H1 (cell line): Measurements from ENCODE around the gene CUBN. TPM values are rescaled to one million over a fixed set of nuclear protein-coding genes. Genes with fewer than 3 reads are reported as not detected.

ENCODE experiments used
- CTCF ChIA-PET: fragments of 300-600 bp; sonication (Branson Sonifier 250); formaldehyde crosslinking; loops from one replicate; lab custom pipeline; 2021; ENCODE audit not compliant: partially characterized antibody; lab: Charles Lee
- POLR2A ChIA-PET: fragments of 300-600 bp; sonication (Branson Sonifier 250); formaldehyde crosslinking; loops from one replicate; lab custom pipeline; 2021; ENCODE audit warnings: inconsistent platforms; ENCODE audit not compliant: partially characterized antibody; lab: Charles Lee
- DNase-seq, 2 experiments: peaks; one replicate each; pipeline versions ENCODE4 v3.0.0 to v3.0.0-alpha.2; 2010 to 2022; ENCODE audit warnings: low spot score in 2 of 2, low read depth in 1 of 2, mixed read lengths in 1 of 2
- FAIRE-seq: peaks from 2 replicates; lab custom pipeline; 2011; peaks lifted over from hg19 to GRCh38; lab: Jason Lieb, UNC
- H2AFZ ChIP-seq: 2 replicates; pipeline ENCODE4 v1.8.1; 2012; ENCODE audit warnings: low read length, inconsistent platforms
- H2AK5ac ChIP-seq: 2 replicates; pipeline ENCODE4 v1.6.1; 2013; ENCODE audit warnings: low read depth, low read length
- H2BK120ac ChIP-seq: replicated peaks from 2 replicates; pipeline ENCODE3; 2013; ENCODE audit warnings: low read depth, low read length, inconsistent platforms
- H2BK12ac ChIP-seq: 2 replicates; pipeline ENCODE4 v1.6.1; 2013; ENCODE audit warnings: low read depth, low read length
- H2BK15ac ChIP-seq: 2 replicates; pipeline ENCODE4 v1.6.1; 2013; ENCODE audit warnings: low read length
- H2BK20ac ChIP-seq: 2 replicates; pipeline ENCODE4 v1.6.1; 2013; ENCODE audit warnings: low read length
- H2BK5ac ChIP-seq: 2 replicates; pipeline ENCODE4 v1.6.1; 2013; ENCODE audit warnings: low read depth, low read length
- H3K14ac ChIP-seq: 2 replicates; pipeline ENCODE4 v1.6.1; 2013; ENCODE audit warnings: inconsistent platforms; ENCODE audit not compliant: insufficient read length
- H3K18ac ChIP-seq: 2 replicates; pipeline ENCODE4 v1.6.1; 2013; ENCODE audit warnings: low read length; ENCODE audit errors: extremely low read depth
- H3K23ac ChIP-seq: 2 replicates; pipeline ENCODE4 v1.6.1; 2013; ENCODE audit warnings: inconsistent platforms; ENCODE audit not compliant: insufficient read length
- H3K23me2 ChIP-seq: 2 replicates; pipeline ENCODE4 v1.6.1; 2013; ENCODE audit warnings: low read depth, low read length
- H3K27ac ChIP-seq: 2 replicates; pipeline ENCODE4 v1.6.1; 2011; ENCODE audit warnings: low read depth, low read length, inconsistent platforms
- H3K27me3 ChIP-seq, 4 experiments: replicated peaks in 1 of 4; 1 replicate in 1 of 4; 2 replicates in 3 of 4; pipeline versions ENCODE4 v1.6.1 to v1.8.1; 2011 to 2013; ENCODE audit warnings: low read length in 3 of 4, mild to moderate bottlenecking in 3 of 4, inconsistent platforms in 2 of 4, mixed read lengths in 2 of 4, moderate library complexity in 1 of 4; ENCODE audit not compliant: control insufficient read depth in 3 of 4, insufficient read depth in 3 of 4; ENCODE audit errors: extremely low read depth in 1 of 4
- H3K36me3 ChIP-seq, 4 experiments: 2 replicates each; pipeline versions ENCODE4 v1.6.1 to v1.8.1; 2011 to 2013; ENCODE audit warnings: mild to moderate bottlenecking in 4 of 4, low read length in 3 of 4, moderate library complexity in 2 of 4, control low read depth in 1 of 4, inconsistent platforms in 1 of 4; ENCODE audit not compliant: insufficient read depth in 4 of 4, control insufficient read depth in 2 of 4
- H3K4ac ChIP-seq: replicated peaks from 2 replicates; pipeline ENCODE3; 2013; ENCODE audit warnings: low read length, low read depth, mixed read lengths, inconsistent platforms; ENCODE audit not compliant: insufficient read length
- H3K4me1 ChIP-seq, 4 experiments: replicated peaks in 1 of 4; 1 replicate in 1 of 4; 2 replicates in 3 of 4; pipeline versions ENCODE4 v1.6.1 to v1.8.1; 2011 to 2013; ENCODE audit warnings: low read length in 3 of 4, inconsistent platforms in 2 of 4, mixed read lengths in 1 of 4; ENCODE audit not compliant: insufficient read depth in 4 of 4, control insufficient read depth in 3 of 4
- H3K4me2 ChIP-seq, 2 experiments: 2 replicates each; pipeline versions ENCODE4 v1.6.1 to v1.8.1; 2011 to 2013; ENCODE audit warnings: low read depth in 2 of 2, low read length in 2 of 2, control low read depth in 1 of 2, inconsistent platforms in 1 of 2, mild to moderate bottlenecking in 1 of 2; ENCODE audit not compliant: insufficient read depth in 1 of 2
- H3K4me3 ChIP-seq, 4 experiments: fragments of 200-600, 300-600 bp in 1 of 4; sonication (generic), shearing (Covaris generic), sonication (Bioruptor Twin) in 1 of 4; 2 replicates each; pipeline versions ENCODE4 v1.5.1 to v1.8.1; 2011 to 2016; ENCODE audit warnings: low read length in 4 of 4, low read depth in 3 of 4, control low read depth in 2 of 4, inconsistent platforms in 2 of 4, mild to moderate bottlenecking in 2 of 4, mixed read lengths in 1 of 4, moderate library complexity in 1 of 4; ENCODE audit not compliant: insufficient read depth in 2 of 4; ENCODE audit errors: extremely low read depth in 1 of 4
- H3K56ac ChIP-seq: replicated peaks from 2 replicates; pipeline ENCODE3; 2013; ENCODE audit warnings: low read depth, mild to moderate bottlenecking, mixed read lengths, low read length, inconsistent platforms; ENCODE audit not compliant: insufficient read length
- H3K79me1 ChIP-seq: 2 replicates; pipeline ENCODE4 v1.6.1; 2013; ENCODE audit warnings: low read depth, low read length, control low read depth
- H3K79me2 ChIP-seq, 2 experiments: 2 replicates each; pipeline versions ENCODE4 v1.6.1 to v1.8.1; 2012 to 2013; ENCODE audit warnings: low read length in 2 of 2, mild to moderate bottlenecking in 2 of 2, inconsistent platforms in 1 of 2; ENCODE audit not compliant: insufficient read depth in 2 of 2, control insufficient read depth in 1 of 2
- H3K9ac ChIP-seq, 4 experiments: replicated peaks in 1 of 4; 1 replicate in 1 of 4; 2 replicates in 3 of 4; pipeline versions ENCODE4 v1.6.1 to v1.8.1; 2011 to 2013; ENCODE audit warnings: low read depth in 3 of 4, low read length in 3 of 4, control low read depth in 2 of 4, mild to moderate bottlenecking in 2 of 4, moderate library complexity in 2 of 4, inconsistent platforms in 1 of 4; ENCODE audit errors: extremely low read depth in 1 of 4
- H3K9me3 ChIP-seq, 2 experiments: 2 replicates each; pipeline versions ENCODE4 v1.6.1 to v1.8.1; 2012 to 2013; ENCODE audit warnings: mild to moderate bottlenecking in 2 of 2, moderate library complexity in 2 of 2, control low read depth in 1 of 2, inconsistent platforms in 1 of 2, low read depth in 1 of 2, low read length in 1 of 2, mixed read lengths in 1 of 2; ENCODE audit not compliant: insufficient read depth in 2 of 2
- H4K20me1 ChIP-seq, 2 experiments: replicated peaks in 1 of 2; 2 replicates each; pipeline versions ENCODE3 to v1.8.1; 2011 to 2013; ENCODE audit warnings: inconsistent platforms in 2 of 2, low read length in 2 of 2, mild to moderate bottlenecking in 1 of 2; ENCODE audit not compliant: insufficient read depth in 2 of 2, control insufficient read depth in 1 of 2
- H4K5ac ChIP-seq: 2 replicates; pipeline ENCODE4 v1.6.1; 2013; ENCODE audit warnings: low read length, low read depth, mixed read lengths, inconsistent platforms; ENCODE audit not compliant: insufficient read length
- H4K8ac ChIP-seq: 2 replicates; pipeline ENCODE4 v1.8.0; 2013; ENCODE audit warnings: mild to moderate bottlenecking, moderate library complexity, low read length, inconsistent platforms; ENCODE audit not compliant: insufficient read depth; ENCODE audit errors: extremely low read depth
- H4K91ac ChIP-seq: replicated peaks from 2 replicates; pipeline ENCODE3; 2013; ENCODE audit warnings: low read length, mixed read lengths, inconsistent platforms; ENCODE audit not compliant: insufficient read length
- CBX5 ChIP-seq: fragments of 300-800, 300-1000 bp; sonication (generic); IDR thresholded peaks from 2 replicates; pipeline ENCODE4 v1.7.1; 2016; ENCODE audit warnings: antibody characterized with exemption, low read length, low read depth
- E2F6 ChIP-seq: IDR thresholded peaks from 2 replicates; pipeline ENCODE4 v1.6.1; 2012; ENCODE audit warnings: inconsistent platforms
- HDAC2 ChIP-seq, 2 experiments: fragments of 300-600 bp in 1 of 2; sonication (generic) in 1 of 2; IDR thresholded peaks; 2 replicates each; pipeline ENCODE4 v1.6.1; 2011 to 2012; ENCODE audit warnings: low read depth in 2 of 2, low read length in 2 of 2, mild to moderate bottlenecking in 2 of 2, moderate library complexity in 2 of 2, borderline replicate concordance in 1 of 2, inconsistent platforms in 1 of 2
- POLR2A ChIP-seq, 2 experiments: IDR thresholded peaks; 1 replicate in 1 of 2; 2 replicates in 1 of 2; pipeline ENCODE4 v1.6.1; 2011; ENCODE audit warnings: low read depth in 2 of 2, low read length in 2 of 2, mild to moderate bottlenecking in 2 of 2; ENCODE audit errors: control extremely low read depth in 1 of 2
- SP4 ChIP-seq: IDR thresholded peaks from 2 replicates; pipeline ENCODE4 v1.6.1; 2012; ENCODE audit warnings: low read length, inconsistent platforms
- USF2 ChIP-seq: IDR thresholded peaks from 2 replicates; pipeline ENCODE4 v1.6.1; 2011; ENCODE audit warnings: low read length, improper control_type of control experiment
- WGBS, 2 experiments: shearing (Covaris generic) in 1 of 2; methylation state at CpG; one replicate each; pipeline versions ENCODE4 v1.1.6 to v1.1.7; 2013 to 2015; ENCODE audit warnings: low lambda C conversion rate in 2 of 2, mixed read lengths in 2 of 2, inconsistent platforms in 1 of 2, low coverage in 1 of 2, missing lambda C conversion rate in 1 of 2; ENCODE audit not compliant: insufficient replicate concordance in 2 of 2, insufficient coverage in 1 of 2, insufficient read length in 1 of 2; ENCODE audit errors: extremely low coverage in 1 of 2, missing lambda C conversion rate in 1 of 2; 5-methylcytosine and 5-hydroxymethylcytosine counted together
- polyA plus RNA-seq, 7 experiments: library from polyadenylated mRNA; depleted of rRNA in 3 of 7; stranded (reverse) in 5 of 7; unstranded in 2 of 7; fragments of >200 nt in 5 of 7; fragments of 200-250 nt in 2 of 7; gene quantifications; 1 replicate in 5 of 7; 2 replicates in 1 of 7; 4 replicates in 1 of 7; pipeline versions ENCODE4 v1.2.1 to v1.2.3, GENCODE V29; 2011 to 2013; ENCODE audit warnings: missing spikeins in 2 of 7, mixed read lengths in 2 of 7
- total RNA-seq: library from RNA; stranded (reverse); fragmentation: NEBNext Ultra II Directional; extraction: Animal tissue kit (Norgen Biotek cat#: 25700); gene quantifications from 2 replicates; pipeline ENCODE4 v1.2.1, GENCODE V29; 2021

CUBN gene
- total and polyA plus RNA-seq, 2 of the 8 experiments (the other 6 are each of a cell fraction or from before 2014, with no cell fraction given) = 0.04 to 0.08 TPM

- H3K9me3 ChIP-seq = no peaks in the 10 kb centered on the region
- H3K56ac ChIP-seq = no peak overlapping the region
- no peak overlapping the region for H3K27ac ChIP-seq
- FAIRE-seq = peak; percentile 55
- H3K79me2 ChIP-seq = no peaks in the 10 kb centered on the region
- H3K4ac ChIP-seq = no peak overlapping the region
- no peaks in the 10 kb centered on the region; a peak in 1 of 7 replicates for H3K4me1 ChIP-seq
- no peak overlapping the region for H4K91ac ChIP-seq
- WGBS, 2 experiments = 72% methylated on average over 7 of the region's 7 CpGs; no CpG with 5 or more reads in 1 of the 2 experiments
- H3K18ac ChIP-seq = no peak overlapping the region
- peak overlapping the region; percentile 45; the same call in 1 of the 2 replicates for H2AFZ ChIP-seq
- DNase-seq = no peak
- no peak overlapping the region for H2BK15ac ChIP-seq
- H2BK5ac ChIP-seq = no peak overlapping the region
- no peak overlapping the region for H3K23ac ChIP-seq
- H2BK12ac ChIP-seq = no peak overlapping the region
- no peak overlapping the region for H2BK20ac ChIP-seq
- H3K23me2 ChIP-seq = no peaks in the 10 kb centered on the region
- no peak overlapping the region for H4K8ac ChIP-seq
- H4K20me1 ChIP-seq = no peaks in the 10 kb centered on the region
- no peak overlapping the region for H2AK5ac ChIP-seq
- no peak for TF ChIP-seq HDAC2 (IDR thresholded peaks at IDR 0.05; ENCODE audit: borderline replicate concordance in 1 of 2, low read depth in 2 of 2, low read length in 2 of 2)
- no peak for TF ChIP-seq USF2
- no peak for TF ChIP-seq CBX5
- no peak for TF ChIP-seq POLR2A (IDR thresholded peaks at IDR 0.05; ENCODE audit: control extremely low read depth in 1 of 2, low read depth in 2 of 2, low read length in 2 of 2)
- no peak for TF ChIP-seq SP4
- TF ChIP-seq E2F6 = no peak
- H3K4me2 ChIP-seq = no peak overlapping the region
- H3K27me3 ChIP-seq = no peaks in the 10 kb centered on the region
- H3K9ac ChIP-seq = no peak overlapping the region
- H4K5ac ChIP-seq = no peak overlapping the region
- CTCF ChIA-PET = interaction anchor here (1.1 kb wide), 1 partner anchor 16 kb away, joined by 3 read pairs; no protein-coding TSS in a partner anchor
- H3K36me3 ChIP-seq = no peaks in the 10 kb centered on the region
- H2BK120ac ChIP-seq = no peak overlapping the region
- POLR2A ChIA-PET = no interaction called here
- H3K4me3 ChIP-seq = no peak overlapping the region
- H3K14ac ChIP-seq = no peak overlapping the region
- H3K79me1 ChIP-seq = no peaks in the 10 kb centered on the region
These were observed 87.7 kb downstream of the CUBN start for GRCh38 chr10:17041626-17042520.
